GM13977 (cell line): ENCODE measurements around the gene TTLL3.
"Not testable (repeated sequence)": the region's sequence is repeated elsewhere in the genome, so short reads cannot be mapped to it uniquely, and the experiment has no call there.

Experiments
- DNase-seq: peaks from one replicate; pipeline ENCODE4 v3.0.0; 2012; ENCODE audit warnings: low spot score
- in situ Hi-C: fragments of 300-500 bp; cut with MboI; formaldehyde crosslinking; loops from one replicate; pipeline ENCODE4 v1.12.0; 2022; ENCODE audit warnings: low sequenced_read_pairs, low pct_unique_long_range_greater_than_20kb, mixed read lengths, inconsistent platforms; ENCODE audit not compliant: unreplicated experiment
- TF ChIP-seq, protein P1 (sequence below): IDR thresholded peaks from 2 replicates; pipeline ENCODE4 v1.5.1; 2012; ENCODE audit warnings: mild to moderate bottlenecking, control low read depth; ENCODE audit not compliant: insufficient read depth; ENCODE audit errors: extremely low read depth, missing control alignments

TTLL3 gene

DNA sequence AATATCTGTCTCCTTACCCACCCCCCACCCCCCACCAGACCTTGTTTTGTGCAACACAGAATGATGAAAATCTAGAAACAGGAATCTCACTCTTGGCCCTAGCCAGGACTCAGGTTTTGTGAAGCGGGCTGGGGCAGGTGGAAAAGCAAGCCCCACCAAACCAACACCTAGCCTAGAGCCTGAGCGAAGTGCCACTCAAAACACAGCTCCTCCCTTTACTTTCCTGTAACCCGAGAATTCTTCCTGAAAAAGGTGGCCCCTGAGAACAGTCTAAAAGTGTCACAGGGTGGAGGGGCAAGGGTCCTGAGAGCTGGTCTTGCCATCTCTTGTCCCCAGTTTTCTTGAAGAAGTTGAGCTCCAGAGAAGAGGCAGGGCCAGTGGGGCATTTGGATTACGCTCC is 51.1 kb downstream of the TTLL3 start:
- no peak for DNase-seq
- in situ Hi-C loops = no loop called here
- TF ChIP-seq, protein P1, sequence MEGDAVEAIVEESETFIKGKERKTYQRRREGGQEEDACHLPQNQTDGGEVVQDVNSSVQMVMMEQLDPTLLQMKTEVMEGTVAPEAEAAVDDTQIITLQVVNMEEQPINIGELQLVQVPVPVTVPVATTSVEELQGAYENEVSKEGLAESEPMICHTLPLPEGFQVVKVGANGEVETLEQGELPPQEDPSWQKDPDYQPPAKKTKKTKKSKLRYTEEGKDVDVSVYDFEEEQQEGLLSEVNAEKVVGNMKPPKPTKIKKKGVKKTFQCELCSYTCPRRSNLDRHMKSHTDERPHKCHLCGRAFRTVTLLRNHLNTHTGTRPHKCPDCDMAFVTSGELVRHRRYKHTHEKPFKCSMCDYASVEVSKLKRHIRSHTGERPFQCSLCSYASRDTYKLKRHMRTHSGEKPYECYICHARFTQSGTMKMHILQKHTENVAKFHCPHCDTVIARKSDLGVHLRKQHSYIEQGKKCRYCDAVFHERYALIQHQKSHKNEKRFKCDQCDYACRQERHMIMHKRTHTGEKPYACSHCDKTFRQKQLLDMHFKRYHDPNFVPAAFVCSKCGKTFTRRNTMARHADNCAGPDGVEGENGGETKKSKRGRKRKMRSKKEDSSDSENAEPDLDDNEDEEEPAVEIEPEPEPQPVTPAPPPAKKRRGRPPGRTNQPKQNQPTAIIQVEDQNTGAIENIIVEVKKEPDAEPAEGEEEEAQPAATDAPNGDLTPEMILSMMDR = no peak

DNA sequence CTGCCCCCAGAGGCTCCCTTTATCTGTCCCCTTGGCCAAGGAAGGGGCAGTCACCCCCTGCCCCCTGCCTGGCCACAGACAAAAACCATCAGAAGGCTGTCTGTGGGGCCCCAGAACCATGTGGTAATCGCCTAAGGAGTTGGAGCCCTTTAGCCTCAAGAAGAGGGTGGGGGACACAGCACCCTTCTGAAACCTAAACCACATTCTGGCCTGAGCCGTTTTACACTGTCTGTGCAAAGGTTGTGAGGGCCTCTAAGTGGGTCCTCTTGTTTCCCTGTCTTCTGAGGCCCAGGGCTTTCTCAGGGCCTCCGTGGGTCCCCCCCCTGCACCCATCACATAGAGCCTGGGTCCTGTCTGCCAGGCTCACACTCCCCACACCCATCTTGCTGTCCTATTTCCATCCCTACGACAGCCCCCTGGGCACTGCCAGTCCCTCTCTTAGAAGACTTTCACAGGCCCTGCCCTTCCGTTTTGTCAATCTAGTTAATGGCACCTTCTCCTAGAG is 51.6 kb downstream of the TTLL3 start:
- TF ChIP-seq, protein P1 = no peak
- in situ Hi-C loops = no loop called here
- no peak for DNase-seq

DNA sequence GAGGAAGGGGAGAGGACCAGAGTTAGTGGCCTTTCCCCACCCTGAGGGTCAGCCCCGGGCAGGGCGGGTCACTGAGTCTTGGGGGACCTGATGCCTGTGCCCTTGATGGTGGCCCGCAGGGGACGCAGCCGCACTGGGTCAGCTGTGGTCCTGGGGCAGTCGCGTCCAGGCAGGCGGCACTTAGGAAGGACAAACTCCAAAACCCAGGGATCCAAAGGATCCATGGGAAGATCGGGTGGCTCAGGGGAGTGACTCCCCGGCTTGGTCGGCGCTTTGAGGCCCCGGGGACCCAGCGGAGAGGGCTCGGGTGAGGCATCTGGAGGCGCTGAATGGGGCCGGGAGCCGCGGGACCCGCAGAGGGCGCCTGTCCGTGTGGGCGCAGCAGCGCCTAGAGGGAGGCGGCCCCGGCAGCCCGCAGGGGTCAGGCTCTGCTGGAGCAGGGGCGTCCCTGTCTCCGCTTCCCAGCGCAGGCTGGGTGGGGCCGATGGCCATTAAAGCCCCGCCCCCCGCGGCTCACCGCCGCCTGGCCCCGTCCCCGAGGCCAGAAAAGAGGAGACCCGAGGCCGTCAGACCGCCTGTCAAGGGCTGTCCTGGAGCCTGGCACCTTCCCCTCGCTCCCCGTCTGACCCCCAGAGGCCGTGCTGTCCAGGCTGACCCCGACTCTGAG is 52.5 kb downstream of the TTLL3 start:
- in situ Hi-C loops = no loop called here
- DNase-seq = peak; percentile 52
- TF ChIP-seq, protein P1 = peak; percentile 11

DNA sequence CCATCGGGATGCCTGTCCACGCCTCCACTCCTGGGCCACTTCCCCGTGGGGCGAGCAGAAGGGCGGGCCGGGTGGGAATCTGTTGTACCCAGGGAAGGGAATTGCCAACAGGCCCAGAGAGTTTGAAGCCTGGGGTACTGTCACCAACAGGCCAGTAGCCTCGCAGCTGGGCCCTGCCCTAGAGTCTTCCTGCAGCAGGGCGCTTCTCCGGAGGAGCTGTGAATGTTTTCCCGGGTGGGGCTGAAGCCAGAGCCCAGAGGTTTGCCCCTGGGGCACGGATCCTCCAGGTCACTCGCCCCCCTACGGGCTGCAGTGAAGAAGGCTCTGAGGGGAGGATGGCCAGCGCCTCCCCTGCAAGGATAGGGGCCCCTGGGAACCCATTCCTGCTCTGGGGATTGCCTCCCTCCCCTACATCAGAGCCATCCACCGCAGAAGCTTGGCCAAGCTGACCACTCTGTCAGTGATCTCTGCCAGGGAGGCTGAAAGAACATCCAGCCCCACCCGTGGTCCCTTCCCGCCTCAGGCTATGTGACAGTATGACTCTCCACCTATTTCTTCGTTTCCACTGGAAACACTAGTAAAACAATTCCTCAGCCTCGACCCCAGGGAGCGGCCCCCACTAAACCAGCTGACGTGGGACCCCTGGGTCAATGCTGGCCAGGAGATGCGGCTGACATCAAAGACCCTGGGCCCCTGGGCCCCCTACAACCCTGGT is 53.2 kb downstream of the TTLL3 start:
- DNase-seq = no peak
- in situ Hi-C loops = no loop called here
- TF ChIP-seq, protein P1 = no peak

DNA sequence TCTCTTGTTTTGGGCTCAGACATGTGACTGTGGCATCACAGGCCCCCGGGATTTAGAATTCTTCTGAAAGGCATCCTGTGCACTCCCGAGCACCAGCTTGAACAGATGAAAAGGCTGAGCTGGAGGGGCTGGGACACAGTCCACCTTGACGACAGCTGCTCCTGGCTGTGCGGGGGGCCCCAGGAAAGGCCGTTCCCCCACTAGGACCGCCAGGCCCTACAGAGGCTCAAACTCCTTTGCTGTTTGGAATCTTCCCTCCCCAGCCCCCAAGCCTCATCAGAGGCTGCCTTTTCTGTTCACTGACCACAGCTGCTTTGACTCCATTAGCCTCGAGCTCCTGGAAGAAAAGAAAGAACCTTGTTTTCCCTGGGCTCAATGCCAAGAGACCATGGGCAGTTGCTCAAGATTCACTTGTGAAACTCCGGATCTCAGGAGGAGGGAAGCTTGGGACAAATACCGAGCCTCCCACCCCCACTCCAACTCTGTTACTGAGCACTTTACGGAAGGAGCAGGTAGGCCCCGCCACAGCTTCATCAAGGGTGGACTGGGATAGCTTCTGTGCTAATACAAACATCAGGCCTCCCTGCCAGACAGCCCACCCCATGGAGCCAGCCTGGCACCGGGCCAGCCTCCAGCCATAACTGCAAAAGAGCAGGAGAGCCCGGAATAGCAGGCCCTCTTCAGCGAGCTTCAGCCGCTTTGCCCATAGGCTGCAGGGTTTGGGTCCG is 54.3 kb downstream of the TTLL3 start:
- DNase-seq = no peak
- TF ChIP-seq, protein P1 = no peak
- in situ Hi-C loops = no loop called here

DNA sequence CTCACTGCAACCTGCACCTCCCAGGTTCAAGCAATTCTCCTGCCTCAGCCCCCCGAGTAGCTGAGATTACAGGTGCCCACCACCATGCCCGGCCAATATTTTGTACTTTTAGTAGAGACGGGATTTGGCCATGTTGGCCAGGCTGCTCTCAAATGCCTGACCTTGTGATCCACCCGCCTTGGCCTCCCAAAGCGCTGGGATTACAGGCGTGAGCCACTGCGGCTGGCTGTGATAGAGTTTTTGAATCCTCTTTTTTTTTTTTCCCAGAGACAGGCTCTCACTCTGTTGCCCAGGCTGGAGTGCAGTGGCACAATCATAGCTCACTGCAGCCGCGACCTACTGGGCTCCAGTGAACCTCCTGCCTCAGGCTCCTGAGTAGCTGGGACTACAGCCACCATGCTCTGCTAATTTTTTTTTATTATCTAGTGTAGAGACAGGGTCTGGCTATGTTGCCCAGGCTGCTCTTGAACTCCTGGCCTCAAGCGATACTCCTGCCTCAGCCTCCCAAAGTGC is 55.1 kb downstream of the TTLL3 start:
- in situ Hi-C loops, DNase-seq: not testable (repeated sequence)
